ENCODE measurements around the gene COL23A1. TPM values are rescaled to one million over a fixed set of nuclear protein-coding genes. Genes with fewer than 3 reads are reported as not detected.
A peak's percentile ranks its signal among the peaks of the same experiment; 100 is the strongest.

The COL23A1 gene
- polyA plus RNA-seq, 1 donor, result 6.2 TPM

DNA sequence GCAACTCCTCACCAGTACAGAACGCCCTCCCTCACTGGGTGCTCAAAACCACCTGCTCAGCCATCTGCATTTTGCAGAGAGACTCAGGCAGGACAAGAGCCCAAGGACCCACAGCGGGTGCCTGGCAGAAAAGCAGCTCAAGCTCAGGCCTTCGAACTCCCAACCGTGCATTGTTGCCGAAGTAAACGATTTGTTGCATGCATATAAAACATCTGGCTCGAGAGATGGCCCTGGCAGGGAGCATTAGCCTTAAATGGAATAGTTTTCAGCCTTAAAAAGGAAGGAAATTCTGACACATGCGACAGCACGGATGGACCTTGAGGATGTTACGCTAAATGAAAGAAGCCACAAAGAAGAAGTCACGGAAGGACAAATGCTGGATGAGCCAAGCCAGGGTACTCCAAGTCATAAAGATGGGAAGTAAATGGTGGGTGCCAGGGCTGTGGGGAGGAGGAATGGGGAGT lies 197.2 kb downstream of the COL23A1 start:
- DNase-seq, result no peak

DNA sequence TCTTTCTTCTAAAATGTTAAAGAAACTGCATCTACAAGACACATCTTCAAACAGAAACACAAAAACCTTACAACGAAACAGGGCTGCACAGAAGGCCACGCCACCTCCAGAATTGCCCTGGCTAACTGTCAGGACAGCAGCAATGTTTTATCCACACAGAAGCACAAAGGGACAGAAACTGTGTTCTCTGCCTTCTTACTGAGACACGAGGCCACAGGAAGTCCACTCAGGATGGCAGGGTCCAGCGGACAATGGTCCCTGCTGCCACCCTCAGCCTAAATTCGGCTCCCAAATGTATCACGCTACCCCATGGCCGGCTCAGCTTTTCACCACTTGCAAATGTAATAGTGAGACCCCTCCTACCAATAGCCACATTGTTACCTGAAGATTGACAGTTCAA lies 197.8 kb downstream of the COL23A1 start:
- no peak for DNase-seq

DNA sequence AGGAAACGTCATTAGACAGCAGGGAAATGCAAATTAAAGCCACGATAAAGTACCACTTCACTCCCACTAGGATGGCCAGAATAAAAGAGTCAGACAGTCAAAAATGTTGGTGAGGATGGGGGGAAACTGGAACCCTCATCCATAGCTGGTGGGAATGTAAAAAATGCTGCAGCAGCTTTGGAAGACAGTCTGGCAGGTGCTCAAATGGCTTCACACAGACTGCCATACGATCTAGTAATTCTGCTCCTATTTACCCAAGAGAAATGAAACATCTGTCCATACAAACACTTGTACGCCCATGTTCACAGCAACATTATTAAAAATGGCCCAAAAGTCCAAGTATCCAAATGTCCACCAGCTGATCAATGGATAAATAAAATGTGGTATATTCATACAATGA lies 198.7 kb downstream of the COL23A1 start:
- DNase-seq, result no peak

DNA sequence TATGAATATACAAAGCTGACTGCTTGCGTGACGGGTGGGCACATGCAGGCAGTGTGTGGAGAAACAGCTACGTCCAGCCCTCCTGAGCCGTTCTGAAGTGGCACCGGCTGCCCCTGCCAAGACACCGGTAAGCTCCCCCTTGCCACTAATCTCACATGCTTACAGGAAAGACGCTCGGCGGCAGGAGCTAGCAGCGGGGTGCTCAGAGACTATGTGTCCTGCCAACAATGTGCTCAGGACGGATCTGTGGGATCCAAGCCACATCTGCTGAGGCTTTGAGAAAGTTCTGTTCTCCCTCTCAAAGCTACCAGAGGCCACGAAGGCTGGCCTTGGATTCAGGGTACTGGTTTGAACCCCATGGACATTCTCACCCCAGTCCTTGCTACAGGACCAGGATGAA lies 200.4 kb downstream of the COL23A1 start:
- no peak for DNase-seq

DNA sequence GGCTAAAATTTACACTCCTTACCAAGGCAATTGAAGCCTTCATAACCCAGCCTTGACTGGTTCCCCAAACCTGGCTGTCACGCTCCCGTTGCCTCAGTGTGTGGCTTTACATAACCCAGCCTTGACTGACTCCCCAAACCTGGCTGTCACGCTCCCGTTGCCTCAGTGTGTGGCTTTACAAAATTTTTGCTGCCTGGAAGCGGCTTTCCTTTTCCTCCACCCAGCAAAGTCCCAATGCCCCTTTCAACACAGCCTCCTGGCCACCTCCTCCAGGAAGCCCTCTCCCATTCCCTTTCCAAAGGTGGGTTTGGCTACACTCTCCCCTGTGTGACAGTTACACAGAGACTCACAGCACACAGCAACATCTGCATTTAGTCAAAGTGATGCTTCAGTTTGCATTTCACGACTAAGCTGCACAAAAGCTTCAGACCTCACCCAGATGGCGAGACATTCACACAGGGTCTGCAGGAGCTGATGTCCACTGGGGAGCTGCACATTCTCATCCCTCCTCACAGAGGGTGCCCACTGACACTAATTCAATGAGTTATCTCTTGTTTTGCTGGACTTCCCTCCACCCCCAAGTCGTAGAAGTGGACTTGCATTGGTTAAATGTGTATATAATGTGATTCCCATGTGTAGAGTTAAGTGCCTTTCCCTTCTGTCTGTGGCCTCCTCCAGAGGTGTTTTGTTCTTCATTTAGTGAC lies 201.0 kb downstream of the COL23A1 start:
- no peak for DNase-seq

DNA sequence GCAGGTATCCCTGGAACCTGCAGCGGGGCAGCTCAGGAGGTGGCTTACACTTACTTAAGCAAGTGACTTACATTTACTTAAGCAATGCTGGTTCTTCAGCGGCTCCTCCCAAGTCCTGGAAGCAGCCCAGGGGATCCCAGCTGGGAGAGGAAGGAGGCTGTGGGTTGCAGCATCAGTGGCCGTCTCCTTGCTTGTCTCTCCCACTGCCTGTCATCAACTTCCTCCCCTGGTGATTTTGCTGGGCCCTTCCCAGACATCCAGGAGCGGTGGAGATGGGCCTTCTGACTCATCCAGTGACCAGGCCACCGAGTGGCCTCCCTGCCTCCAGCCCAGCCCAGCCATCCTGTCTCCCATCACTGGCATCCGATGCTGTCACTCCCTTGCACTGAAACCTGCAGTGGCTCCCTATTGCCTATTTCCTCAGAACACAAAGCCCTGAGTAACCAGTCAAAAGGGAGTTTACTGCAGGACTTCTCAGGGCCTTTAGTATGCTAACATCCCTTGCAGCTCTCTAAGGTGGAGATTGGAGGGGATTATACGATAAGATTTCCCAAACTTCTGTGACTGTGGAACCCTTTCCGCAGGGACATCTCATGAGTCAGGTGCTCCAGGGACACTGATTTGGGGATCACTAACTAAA lies 201.7 kb downstream of the COL23A1 start:
- no peak for DNase-seq

DNA sequence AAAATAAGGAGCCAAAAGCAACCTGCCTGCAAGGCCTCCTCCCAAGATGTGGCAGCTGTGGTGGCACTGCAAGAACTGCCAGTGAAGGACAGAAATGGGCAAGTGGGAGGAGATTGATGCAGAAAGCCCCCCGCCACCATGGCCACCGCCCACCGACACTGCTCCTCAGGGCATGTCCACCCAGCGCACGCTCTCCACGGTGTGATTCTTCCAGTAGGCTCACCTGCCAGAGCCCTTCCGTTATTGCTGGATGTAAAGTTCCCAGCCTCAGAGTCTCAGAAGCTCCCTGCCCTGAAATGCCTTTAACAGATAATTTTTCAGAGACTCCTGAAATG lies 202.4 kb downstream of the COL23A1 start:
- no peak for DNase-seq

DNA sequence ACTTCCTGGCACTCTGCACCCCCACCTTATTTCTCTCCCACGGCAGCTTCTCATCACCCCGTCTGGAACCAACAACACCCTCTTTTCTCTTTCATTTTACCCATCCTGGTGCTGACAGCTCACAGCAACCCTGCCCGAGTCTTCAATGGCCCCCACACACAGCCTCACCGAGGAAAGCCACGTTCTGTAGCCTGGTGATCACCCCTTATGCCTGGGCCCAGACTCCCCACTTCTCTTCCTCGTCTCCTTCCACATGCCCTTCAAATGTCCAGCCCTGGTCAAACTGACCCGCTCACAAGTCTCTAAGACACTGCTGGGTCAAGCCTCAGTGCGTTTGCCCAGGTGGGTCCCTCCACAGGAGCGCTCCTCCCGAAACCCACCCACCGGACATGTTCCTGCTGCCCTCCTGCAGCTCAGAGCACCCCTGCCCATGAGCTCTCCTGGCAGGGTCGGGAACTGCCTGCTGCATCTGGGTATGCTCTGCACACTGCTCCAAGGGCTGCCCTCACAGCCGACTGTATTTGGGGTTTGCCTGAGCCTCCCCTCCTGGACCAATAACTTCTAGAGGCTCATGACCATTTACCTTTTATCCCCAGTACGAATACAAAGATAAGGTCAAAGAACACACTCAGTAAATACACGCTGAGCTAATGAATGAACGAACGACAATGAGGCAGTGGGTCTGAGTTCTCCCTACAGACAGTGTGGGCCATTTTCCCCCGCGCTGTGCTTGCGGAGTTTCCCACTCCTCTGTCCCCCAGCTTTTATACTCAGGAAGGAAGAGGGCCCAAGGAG lies 202.9 kb downstream of the COL23A1 start:
- DNase-seq, result no peak

DNA sequence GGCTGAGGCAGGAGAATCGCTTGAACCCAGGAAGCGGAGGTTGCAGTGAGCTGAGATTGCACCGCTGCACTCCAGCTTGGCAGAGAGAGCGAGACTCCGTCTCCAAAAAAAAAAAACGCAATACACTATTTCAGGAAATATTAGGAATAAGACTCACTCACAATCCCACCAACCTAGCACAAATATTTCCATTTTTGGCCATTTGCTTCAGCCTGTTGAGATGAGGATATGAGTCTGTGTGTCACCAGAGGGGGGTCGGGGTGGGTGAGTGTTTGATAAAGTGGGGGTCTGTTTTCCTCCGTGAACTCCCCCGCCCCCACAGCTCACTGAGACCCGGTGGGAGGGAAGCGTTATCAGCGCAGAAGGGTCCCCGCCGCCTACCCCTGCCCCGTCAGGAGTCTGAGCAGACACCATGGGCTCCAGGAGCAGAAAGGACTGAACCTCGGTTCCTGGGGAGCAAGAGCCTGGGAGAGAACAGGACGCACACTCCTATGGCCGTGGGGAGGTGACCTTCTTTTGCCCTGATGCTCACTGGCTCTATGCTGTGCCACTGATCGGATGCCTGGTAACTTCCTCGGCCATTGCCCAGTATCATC lies 203.8 kb downstream of the COL23A1 start:
- DNase-seq, result no peak

DNA sequence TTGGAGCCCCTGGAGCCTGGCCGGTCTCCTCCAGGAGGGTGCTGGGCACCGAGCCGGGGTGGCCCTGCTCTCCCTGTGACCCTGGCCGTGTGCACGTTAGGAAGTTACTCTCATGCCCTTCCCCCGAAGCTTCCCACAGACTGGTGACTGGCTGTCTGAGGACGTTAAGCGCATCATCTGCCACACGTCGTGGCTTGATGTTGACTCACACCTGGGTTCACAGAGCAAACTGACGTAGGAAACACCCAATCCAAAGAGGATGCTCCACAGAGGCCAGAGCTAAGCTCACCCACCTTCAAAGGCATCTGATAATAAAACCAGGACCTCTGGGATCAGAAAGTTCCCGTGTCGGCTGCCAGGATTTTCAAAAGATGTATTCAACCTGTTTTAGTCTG lies 204.7 kb downstream of the COL23A1 start:
- DNase-seq, result no peak

DNA sequence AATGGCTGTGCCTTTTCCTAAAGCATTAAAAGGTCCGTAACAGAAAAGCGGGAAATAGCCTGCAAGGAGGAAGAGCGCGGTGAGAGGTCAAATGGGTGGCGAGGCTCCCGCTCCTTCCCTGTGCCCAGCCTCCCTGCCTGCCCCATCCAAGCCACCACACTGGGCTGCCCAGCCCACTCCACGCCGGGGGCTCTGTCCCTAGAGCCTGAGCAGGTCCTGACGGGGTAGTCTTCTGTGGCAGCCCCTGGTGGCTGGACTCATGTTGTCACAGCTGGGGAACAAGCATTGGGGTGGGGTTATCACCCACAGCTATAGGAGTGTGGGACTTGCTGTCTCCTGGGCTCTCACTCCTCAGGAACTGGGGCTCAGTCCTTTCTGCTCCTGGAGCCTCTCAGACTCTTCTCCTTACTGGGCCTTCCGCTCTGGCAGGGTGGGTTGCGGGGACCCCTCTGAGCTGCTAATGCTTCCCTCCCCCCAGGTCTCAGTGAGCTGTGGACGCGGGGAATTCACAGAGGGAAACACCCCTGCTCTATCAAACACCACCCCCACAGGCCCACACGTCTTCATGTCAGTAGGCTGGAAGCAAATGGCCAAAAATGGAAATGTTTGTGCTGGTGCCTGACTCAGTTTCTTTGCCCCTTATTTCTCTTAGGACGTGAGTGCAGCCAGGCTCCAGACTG lies 205.2 kb downstream of the COL23A1 start:
- no peak for DNase-seq

DNA sequence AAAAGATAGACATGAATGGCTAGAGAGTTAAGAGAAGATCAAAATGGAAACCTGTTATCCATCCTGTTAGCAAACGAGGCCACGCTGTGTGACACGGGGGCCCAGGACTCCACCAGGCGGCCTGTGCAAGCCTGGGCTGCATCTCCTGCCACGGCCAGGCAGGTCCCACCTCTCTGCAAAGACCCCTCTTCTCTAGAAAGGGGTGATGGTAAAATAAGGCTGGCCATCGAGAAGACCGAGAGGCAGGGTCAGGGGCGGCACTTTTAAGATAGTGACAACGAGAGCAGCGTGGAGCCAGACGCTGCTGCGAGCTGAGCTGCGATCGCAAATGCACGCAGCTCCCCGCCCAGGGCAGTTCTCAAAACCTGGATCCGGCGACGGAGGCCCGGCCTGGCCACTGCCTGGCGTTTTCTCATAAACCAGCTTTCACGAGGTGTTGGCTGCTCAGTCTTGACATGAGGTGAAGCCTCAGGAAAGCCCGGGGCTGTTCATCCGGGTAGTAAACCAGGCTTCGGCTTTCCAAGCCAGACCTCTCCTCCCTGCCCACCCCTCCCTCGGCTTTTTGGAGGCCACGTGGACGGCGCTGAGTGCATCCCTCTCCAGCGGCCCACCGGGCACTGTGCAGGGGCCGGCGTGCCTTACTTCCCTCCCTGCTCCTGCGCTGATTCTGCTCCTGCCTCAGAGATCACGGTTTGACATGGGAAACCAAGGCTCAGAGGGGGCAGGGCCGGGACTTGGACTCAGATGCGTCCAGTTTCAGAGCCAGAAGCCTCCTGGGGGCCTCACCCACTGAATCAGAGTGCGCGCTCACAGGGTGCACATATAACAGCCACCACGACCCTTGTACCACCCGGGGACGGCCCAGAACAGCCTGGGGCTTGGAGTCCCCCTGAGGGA lies 206.0 kb downstream of the COL23A1 start:
- DNase-seq, result peak; percentile 32

DNA sequence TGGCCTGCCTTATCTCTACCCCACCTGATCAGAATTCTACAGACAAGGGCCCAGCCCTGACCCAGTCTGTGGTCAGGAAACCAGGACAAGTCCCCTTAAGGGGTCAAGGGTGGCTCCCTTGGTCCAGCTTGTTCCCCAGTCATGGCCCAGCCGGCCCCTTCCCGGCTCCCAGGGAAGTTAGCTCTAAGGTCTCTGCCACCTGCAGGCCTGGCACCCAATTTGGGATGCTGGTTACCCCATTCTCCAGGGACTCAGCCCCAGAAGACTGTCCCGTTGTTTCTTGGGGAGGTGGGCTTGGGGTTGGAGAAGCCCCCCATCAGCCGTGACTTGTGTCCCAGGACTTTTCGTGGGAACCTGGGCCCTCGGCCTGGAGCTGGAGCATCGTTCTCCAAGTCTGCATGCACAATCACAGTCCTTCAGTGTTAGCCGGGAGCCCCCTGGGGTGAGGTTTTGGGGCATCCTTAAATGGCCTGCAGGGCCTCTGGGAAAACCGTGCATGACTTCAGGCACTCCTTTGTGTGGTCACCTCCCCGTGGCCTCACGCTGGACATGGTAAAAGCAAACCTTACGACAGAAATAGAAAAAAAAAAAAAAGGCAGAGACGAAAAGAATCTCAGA lies 206.8 kb downstream of the COL23A1 start:
- DNase-seq, result no peak

DNA sequence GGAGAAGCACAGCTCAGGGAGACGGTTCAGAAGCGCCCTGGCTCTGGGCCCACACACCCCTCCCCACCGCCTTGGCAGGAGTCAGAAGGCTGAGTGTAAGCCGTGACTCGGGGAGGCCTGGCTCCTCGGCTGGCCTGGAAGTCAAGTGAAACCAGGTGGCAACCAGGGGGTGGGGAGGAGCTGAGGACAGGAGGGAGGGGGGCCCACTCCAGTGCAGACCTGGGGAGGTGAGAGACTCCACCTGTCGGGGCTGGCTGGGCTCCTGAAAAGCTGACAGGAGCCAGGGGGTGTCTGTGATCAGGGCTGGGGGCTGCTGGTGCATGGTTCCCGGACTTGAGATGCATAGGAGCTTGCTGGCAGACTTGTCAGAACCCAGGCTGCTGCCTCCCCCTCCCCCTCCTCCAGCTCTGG lies 207.4 kb downstream of the COL23A1 start:
- DNase-seq, result no peak

DNA sequence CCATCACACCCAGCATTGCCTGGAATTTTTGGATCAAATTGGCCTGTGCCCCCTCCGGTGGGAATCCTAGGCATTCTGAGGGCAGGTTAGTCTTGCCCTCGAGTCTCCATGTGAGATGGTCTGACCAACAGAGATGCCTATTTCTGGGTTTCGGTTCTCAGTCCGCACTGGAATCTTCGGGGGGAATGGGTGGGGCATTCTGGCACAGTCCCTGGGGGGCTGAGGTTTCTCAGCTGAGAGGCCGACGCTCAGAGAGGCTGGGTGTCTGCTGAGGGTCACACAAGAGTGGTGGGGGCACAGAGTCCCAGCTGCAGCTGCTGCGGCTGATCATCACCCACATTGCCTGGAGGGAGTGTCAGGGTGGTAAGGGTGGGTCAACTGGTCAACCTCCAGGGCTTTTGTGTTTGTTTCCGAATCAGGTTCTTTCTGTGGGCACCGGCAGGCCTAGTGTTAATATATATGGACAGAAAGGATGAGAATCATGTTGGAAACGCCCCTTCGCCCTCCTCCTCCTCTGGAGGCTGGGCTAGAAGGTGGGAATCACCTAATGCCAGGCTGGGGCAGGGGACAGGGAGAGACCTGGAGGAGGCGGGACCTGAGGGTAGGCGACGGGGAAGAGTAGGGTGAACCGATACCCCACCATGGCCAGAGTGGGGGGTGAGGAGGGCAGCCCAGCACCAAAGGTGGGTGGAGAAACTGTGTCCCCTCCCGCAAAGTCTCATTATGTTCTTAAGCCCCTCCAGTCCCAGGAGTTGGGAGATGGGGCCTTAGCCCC lies 208.1 kb downstream of the COL23A1 start:
- DNase-seq, result no peak

DNA sequence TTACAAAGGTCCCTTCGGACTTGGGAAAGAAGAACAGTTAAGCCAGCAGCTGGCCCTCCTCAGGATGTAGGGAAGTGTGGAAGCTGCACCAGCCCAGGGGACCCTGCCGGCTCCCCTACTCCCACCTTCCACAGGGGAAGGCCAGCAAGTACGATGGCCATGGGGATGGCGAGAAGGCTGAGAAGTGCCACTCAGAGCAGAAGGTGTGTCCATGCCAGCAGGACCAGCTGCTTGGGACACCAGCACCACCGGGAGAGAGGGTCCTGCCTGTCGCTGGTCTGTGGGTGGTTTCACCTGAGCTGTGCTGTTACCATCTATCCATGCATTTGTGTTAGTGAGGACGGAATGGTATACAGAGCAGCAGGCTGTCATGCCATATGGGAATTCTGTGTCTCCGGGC lies 209.0 kb downstream of the COL23A1 start:
- DNase-seq, result no peak

DNA sequence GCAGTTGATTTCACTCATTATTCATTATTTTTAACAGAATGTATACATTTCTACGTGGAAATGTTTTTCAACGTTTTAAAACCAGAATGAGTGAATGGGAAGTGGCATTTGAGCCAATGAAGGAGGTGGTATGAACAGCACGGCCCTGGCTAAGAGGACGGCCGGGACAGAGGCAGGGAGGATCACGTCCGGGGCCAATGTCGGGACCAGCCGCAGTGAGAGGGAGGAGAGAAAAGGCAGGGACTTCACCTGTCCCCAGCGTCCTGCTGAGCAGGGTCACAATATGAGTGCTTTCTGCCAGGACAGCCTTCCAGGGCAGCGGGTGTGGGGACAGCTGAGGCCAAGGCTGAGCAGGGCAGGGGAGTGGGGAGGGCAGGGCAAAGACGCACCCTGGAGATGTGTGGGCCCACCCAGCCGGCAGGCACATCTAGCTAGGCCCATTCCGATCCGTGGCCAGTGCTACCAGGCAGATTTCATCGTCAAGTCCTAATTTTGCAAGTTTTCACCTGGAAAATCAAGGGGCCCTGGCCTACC lies 209.6 kb downstream of the COL23A1 start:
- no peak for DNase-seq

DNA sequence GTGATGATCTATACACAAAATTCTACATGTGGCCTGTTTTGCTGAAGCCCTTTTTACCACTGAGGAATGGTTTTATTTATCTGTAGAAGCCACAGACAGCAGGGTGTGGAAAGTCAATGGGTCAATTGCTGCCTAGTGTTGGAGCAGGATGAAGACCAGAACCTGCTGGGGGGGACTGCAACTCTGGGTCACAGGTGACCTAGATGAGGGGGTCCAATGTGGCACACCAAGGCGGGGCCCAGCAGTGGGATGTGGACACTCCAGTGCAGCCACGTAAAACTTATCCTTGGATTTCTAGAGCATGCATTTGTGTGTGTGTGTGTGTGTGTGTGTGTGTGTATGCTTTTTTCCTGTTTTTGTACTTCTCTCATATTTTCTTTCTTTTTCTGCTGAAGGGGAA lies 210.1 kb downstream of the COL23A1 start:
- no peak for DNase-seq
